Ureter (tissue), 1 donor: ENCODE results near the gene TNNT2. TPM values are rescaled to one million over a fixed set of nuclear protein-coding genes. Genes with fewer than 3 reads are reported as not detected.

Experiments used
- DNase-seq: peaks from one replicate; pipeline ENCODE4 v3.0.0-alpha.2; 2020; ENCODE audit warnings: low spot score
- total RNA-seq: library from RNA; stranded (reverse); gene quantifications from one replicate; pipeline ENCODE4 v1.2.4, GENCODE V29; 2023
- donor health status: DM: yes; HTN: yes; CAD: no.

Gene TNNT2
- total RNA-seq, 1 donor from 2014 or later = 1.4 TPM

DNA sequence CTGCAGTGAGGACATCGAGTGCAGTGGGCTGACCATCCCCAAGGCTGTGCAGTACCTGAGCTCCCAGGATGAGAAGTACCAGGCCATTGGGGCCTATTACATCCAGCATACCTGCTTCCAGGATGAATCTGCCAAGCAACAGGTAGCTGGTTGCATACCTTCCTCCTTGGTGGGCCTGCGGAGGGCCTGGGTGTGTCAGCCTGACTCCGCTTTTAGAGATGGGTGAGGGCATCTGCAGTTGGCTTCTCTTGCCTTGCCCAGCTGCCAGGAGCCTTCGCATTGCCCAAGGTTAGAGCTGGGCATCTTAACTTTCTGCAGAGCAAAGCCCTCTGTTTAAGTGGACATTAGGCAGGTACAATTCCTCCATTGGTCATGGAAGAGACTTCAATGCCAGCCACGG, 60.9 kb downstream of the TNNT2 start:
- no peak for DNase-seq

- no peak for DNase-seq
Observed at GRCh38 chr1:201313086-201313485, 64.4 kb downstream of the TNNT2 start.

- DNase-seq = no peak
Observed at GRCh38 chr1:201312298-201312697, 65.2 kb downstream of the TNNT2 start.

DNA sequence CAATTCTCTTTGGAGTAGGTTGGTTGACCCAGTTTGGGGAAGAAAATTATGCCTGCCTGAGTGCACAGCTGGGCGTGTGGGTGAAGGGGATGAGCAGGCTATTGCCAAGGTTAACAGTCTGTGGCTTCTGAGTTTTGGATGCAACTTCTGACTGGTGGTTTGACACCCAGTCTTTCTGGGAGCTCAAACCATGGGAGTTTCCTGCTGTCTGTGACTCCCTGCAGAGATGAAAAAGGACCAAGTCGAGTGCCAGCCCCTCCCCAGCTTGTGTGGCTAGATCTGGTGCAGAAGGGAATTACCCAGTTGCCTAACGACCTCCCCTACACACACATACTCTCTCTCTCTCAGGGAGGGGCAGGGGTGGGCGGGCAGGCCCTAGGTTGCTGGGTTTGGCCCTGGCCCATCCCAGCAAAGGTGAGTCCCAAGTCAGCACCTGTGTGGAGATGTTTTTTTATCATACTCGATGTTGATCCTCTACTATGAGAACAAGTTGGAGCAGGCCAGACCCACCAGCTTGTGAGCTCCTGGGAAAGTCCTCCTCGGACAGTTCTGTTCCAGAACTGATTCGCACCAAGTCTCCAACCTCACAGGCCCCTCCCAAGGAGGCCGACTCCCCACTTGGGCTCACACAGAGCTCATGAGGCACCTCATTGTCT, 66.0 kb downstream of the TNNT2 start:
- no peak for DNase-seq

DNA sequence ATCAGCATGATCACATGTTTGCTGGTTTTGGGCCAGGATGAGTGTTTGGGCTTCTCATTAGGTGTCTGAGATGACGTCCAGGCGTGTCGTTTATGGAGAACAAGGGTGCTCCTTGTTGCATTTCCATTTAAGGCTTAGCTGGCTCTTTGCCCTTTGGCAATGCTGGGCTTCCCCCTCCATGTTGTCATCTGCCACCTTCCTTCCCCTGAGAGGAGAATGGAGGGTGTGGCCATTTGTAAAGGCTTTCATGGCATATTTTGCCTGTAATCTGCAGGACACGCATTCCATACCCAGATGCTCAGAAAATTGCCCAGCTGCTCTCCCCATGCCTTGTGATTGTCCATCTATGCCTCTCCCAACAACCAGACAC, 66.5 kb downstream of the TNNT2 start:
- DNase-seq = no peak

DNA sequence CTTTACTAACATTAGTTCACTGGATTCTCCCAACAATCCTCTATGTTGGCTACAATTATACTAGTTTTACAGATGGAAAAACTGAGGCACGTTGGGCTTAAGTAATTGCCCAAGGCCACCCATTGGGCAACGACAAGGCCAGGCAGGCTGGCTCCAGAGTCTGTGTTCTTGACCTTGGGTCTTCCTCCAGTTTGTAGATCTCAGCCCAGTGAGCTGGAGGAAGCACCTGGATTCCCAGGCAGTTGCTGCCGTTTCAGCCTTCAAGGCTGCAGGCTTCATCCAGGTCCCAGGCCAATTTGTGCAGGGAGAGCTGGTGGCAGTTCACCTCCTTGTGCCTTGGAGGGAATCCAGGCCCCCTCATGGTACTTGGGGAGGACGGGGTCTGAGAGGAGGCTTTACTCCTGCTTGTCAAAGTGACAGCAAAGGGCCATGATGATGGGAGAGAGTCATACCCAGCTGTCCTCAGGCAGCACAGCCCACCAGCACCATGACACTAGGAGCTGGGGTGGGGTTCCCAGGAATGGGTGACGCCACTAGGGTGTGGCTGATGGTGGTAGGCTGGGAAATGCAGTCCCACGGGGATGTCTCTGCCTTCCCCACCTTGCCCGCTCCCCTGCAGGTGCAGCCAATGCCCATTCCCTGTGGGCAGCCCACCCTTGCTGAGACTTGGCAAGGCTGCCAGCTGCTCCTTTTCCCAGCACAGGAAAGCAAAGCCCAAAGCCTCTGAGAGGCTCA, 67.1 kb downstream of the TNNT2 start:
- no peak for DNase-seq

DNA sequence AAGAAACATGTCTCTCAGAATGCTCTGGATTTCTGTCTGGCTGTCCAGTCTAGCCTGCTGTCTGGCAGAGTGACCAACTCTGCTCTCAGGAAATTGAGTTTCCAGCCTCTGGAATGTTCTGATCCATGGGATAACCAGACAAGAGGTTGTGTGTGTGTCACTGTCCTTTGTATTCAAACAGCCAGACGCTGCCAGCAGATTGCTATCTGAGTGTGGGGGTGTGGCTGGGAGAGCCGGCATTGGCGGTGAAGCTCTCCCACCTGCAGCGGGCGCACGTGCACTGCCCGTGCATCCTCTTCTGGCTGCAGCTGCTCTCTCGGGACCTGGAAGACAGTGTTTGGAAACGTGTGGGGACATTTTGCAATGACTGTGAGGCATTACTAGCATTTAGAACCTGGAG, 68.1 kb downstream of the TNNT2 start:
- peak; percentile 81 for DNase-seq

Other genes with a start within 250 kb of the TNNT2 start
- gene TMEM9, start 223.2 kb downstream of the TNNT2 start, total RNA-seq = 55.3 TPM
- gene IGFN1, start 186.9 kb downstream of the TNNT2 start, total RNA-seq = 0.16 TPM
- gene PKP1, start 94.2 kb downstream of the TNNT2 start, total RNA-seq = 58.1 TPM
- 186 TPM for gene LAD1, start 21.6 kb upstream of the TNNT2 start, total RNA-seq
- gene TNNI1, start 44.0 kb upstream of the TNNT2 start, total RNA-seq = 0.23 TPM
- gene PHLDA3, start 91.5 kb upstream of the TNNT2 start, total RNA-seq = 75.4 TPM
- 545 TPM for gene CSRP1, start 129.4 kb upstream of the TNNT2 start, total RNA-seq
- gene NAV1, start 161.4 kb upstream of the TNNT2 start, total RNA-seq = 49.3 TPM